H1 (cell line): ENCODE data around the gene R3HCC1L. TPM values are rescaled to one million over a fixed set of nuclear protein-coding genes. Genes with fewer than 3 reads are reported as not detected.

Experiments
- CTCF ChIA-PET: fragments of 300-600 bp; sonication (Branson Sonifier 250); formaldehyde crosslinking; loops from one replicate; lab custom pipeline; 2021; ENCODE audit not compliant: partially characterized antibody; lab: Charles Lee
- POLR2A ChIA-PET: fragments of 300-600 bp; sonication (Branson Sonifier 250); formaldehyde crosslinking; loops from one replicate; lab custom pipeline; 2021; ENCODE audit warnings: inconsistent platforms; ENCODE audit not compliant: partially characterized antibody; lab: Charles Lee
- DNase-seq, 2 experiments: peaks; one replicate each; pipeline versions ENCODE4 v3.0.0 to v3.0.0-alpha.2; 2010 to 2022; ENCODE audit warnings: low spot score in 2 of 2, low read depth in 1 of 2, mixed read lengths in 1 of 2
- FAIRE-seq: peaks from 2 replicates; lab custom pipeline; 2011; peaks lifted over from hg19 to GRCh38; lab: Jason Lieb, UNC
- H2AFZ ChIP-seq: 2 replicates; pipeline ENCODE4 v1.8.1; 2012; ENCODE audit warnings: low read length, inconsistent platforms
- H2AK5ac ChIP-seq: 2 replicates; pipeline ENCODE4 v1.6.1; 2013; ENCODE audit warnings: low read depth, low read length
- H2BK120ac ChIP-seq: replicated peaks from 2 replicates; pipeline ENCODE3; 2013; ENCODE audit warnings: low read depth, low read length, inconsistent platforms
- H2BK12ac ChIP-seq: 2 replicates; pipeline ENCODE4 v1.6.1; 2013; ENCODE audit warnings: low read depth, low read length
- H2BK15ac ChIP-seq: 2 replicates; pipeline ENCODE4 v1.6.1; 2013; ENCODE audit warnings: low read length
- H2BK20ac ChIP-seq: 2 replicates; pipeline ENCODE4 v1.6.1; 2013; ENCODE audit warnings: low read length
- H2BK5ac ChIP-seq: 2 replicates; pipeline ENCODE4 v1.6.1; 2013; ENCODE audit warnings: low read depth, low read length
- H3K14ac ChIP-seq: 2 replicates; pipeline ENCODE4 v1.6.1; 2013; ENCODE audit warnings: inconsistent platforms; ENCODE audit not compliant: insufficient read length
- H3K18ac ChIP-seq: 2 replicates; pipeline ENCODE4 v1.6.1; 2013; ENCODE audit warnings: low read length; ENCODE audit errors: extremely low read depth
- H3K23ac ChIP-seq: 2 replicates; pipeline ENCODE4 v1.6.1; 2013; ENCODE audit warnings: inconsistent platforms; ENCODE audit not compliant: insufficient read length
- H3K23me2 ChIP-seq: 2 replicates; pipeline ENCODE4 v1.6.1; 2013; ENCODE audit warnings: low read depth, low read length
- H3K27ac ChIP-seq: 2 replicates; pipeline ENCODE4 v1.6.1; 2011; ENCODE audit warnings: low read depth, low read length, inconsistent platforms
- H3K27me3 ChIP-seq, 4 experiments: replicated peaks in 1 of 4; 1 replicate in 1 of 4; 2 replicates in 3 of 4; pipeline versions ENCODE4 v1.6.1 to v1.8.1; 2011 to 2013; ENCODE audit warnings: low read length in 3 of 4, mild to moderate bottlenecking in 3 of 4, inconsistent platforms in 2 of 4, mixed read lengths in 2 of 4, moderate library complexity in 1 of 4; ENCODE audit not compliant: control insufficient read depth in 3 of 4, insufficient read depth in 3 of 4; ENCODE audit errors: extremely low read depth in 1 of 4
- H3K36me3 ChIP-seq, 4 experiments: 2 replicates each; pipeline versions ENCODE4 v1.6.1 to v1.8.1; 2011 to 2013; ENCODE audit warnings: mild to moderate bottlenecking in 4 of 4, low read length in 3 of 4, moderate library complexity in 2 of 4, control low read depth in 1 of 4, inconsistent platforms in 1 of 4; ENCODE audit not compliant: insufficient read depth in 4 of 4, control insufficient read depth in 2 of 4
- H3K4ac ChIP-seq: replicated peaks from 2 replicates; pipeline ENCODE3; 2013; ENCODE audit warnings: low read length, low read depth, mixed read lengths, inconsistent platforms; ENCODE audit not compliant: insufficient read length
- H3K4me1 ChIP-seq, 4 experiments: replicated peaks in 1 of 4; 1 replicate in 1 of 4; 2 replicates in 3 of 4; pipeline versions ENCODE4 v1.6.1 to v1.8.1; 2011 to 2013; ENCODE audit warnings: low read length in 3 of 4, inconsistent platforms in 2 of 4, mixed read lengths in 1 of 4; ENCODE audit not compliant: insufficient read depth in 4 of 4, control insufficient read depth in 3 of 4
- H3K4me2 ChIP-seq, 2 experiments: 2 replicates each; pipeline versions ENCODE4 v1.6.1 to v1.8.1; 2011 to 2013; ENCODE audit warnings: low read depth in 2 of 2, low read length in 2 of 2, control low read depth in 1 of 2, inconsistent platforms in 1 of 2, mild to moderate bottlenecking in 1 of 2; ENCODE audit not compliant: insufficient read depth in 1 of 2
- H3K4me3 ChIP-seq, 4 experiments: fragments of 200-600, 300-600 bp in 1 of 4; sonication (generic), shearing (Covaris generic), sonication (Bioruptor Twin) in 1 of 4; 2 replicates each; pipeline versions ENCODE4 v1.5.1 to v1.8.1; 2011 to 2016; ENCODE audit warnings: low read length in 4 of 4, low read depth in 3 of 4, control low read depth in 2 of 4, inconsistent platforms in 2 of 4, mild to moderate bottlenecking in 2 of 4, mixed read lengths in 1 of 4, moderate library complexity in 1 of 4; ENCODE audit not compliant: insufficient read depth in 2 of 4; ENCODE audit errors: extremely low read depth in 1 of 4
- H3K56ac ChIP-seq: replicated peaks from 2 replicates; pipeline ENCODE3; 2013; ENCODE audit warnings: low read depth, mild to moderate bottlenecking, mixed read lengths, low read length, inconsistent platforms; ENCODE audit not compliant: insufficient read length
- H3K79me1 ChIP-seq: 2 replicates; pipeline ENCODE4 v1.6.1; 2013; ENCODE audit warnings: low read depth, low read length, control low read depth
- H3K79me2 ChIP-seq, 2 experiments: 2 replicates each; pipeline versions ENCODE4 v1.6.1 to v1.8.1; 2012 to 2013; ENCODE audit warnings: low read length in 2 of 2, mild to moderate bottlenecking in 2 of 2, inconsistent platforms in 1 of 2; ENCODE audit not compliant: insufficient read depth in 2 of 2, control insufficient read depth in 1 of 2
- H3K9ac ChIP-seq, 4 experiments: replicated peaks in 1 of 4; 1 replicate in 1 of 4; 2 replicates in 3 of 4; pipeline versions ENCODE4 v1.6.1 to v1.8.1; 2011 to 2013; ENCODE audit warnings: low read depth in 3 of 4, low read length in 3 of 4, control low read depth in 2 of 4, mild to moderate bottlenecking in 2 of 4, moderate library complexity in 2 of 4, inconsistent platforms in 1 of 4; ENCODE audit errors: extremely low read depth in 1 of 4
- H3K9me3 ChIP-seq, 2 experiments: 2 replicates each; pipeline versions ENCODE4 v1.6.1 to v1.8.1; 2012 to 2013; ENCODE audit warnings: mild to moderate bottlenecking in 2 of 2, moderate library complexity in 2 of 2, control low read depth in 1 of 2, inconsistent platforms in 1 of 2, low read depth in 1 of 2, low read length in 1 of 2, mixed read lengths in 1 of 2; ENCODE audit not compliant: insufficient read depth in 2 of 2
- H4K20me1 ChIP-seq, 2 experiments: replicated peaks in 1 of 2; 2 replicates each; pipeline versions ENCODE3 to v1.8.1; 2011 to 2013; ENCODE audit warnings: inconsistent platforms in 2 of 2, low read length in 2 of 2, mild to moderate bottlenecking in 1 of 2; ENCODE audit not compliant: insufficient read depth in 2 of 2, control insufficient read depth in 1 of 2
- H4K5ac ChIP-seq: 2 replicates; pipeline ENCODE4 v1.6.1; 2013; ENCODE audit warnings: low read length, low read depth, mixed read lengths, inconsistent platforms; ENCODE audit not compliant: insufficient read length
- H4K8ac ChIP-seq: 2 replicates; pipeline ENCODE4 v1.8.0; 2013; ENCODE audit warnings: mild to moderate bottlenecking, moderate library complexity, low read length, inconsistent platforms; ENCODE audit not compliant: insufficient read depth; ENCODE audit errors: extremely low read depth
- H4K91ac ChIP-seq: replicated peaks from 2 replicates; pipeline ENCODE3; 2013; ENCODE audit warnings: low read length, mixed read lengths, inconsistent platforms; ENCODE audit not compliant: insufficient read length
- CEBPB ChIP-seq: IDR thresholded peaks from 2 replicates; pipeline ENCODE4 v1.6.1; 2012; ENCODE audit warnings: low read depth, low read length
- JUN ChIP-seq: IDR thresholded peaks from 2 replicates; pipeline ENCODE4 v1.6.1; 2011; ENCODE audit warnings: low read depth, mild to moderate bottlenecking, improper control_type of control experiment, low read length
- WGBS, 2 experiments: shearing (Covaris generic) in 1 of 2; methylation state at CpG; one replicate each; pipeline versions ENCODE4 v1.1.6 to v1.1.7; 2013 to 2015; ENCODE audit warnings: low lambda C conversion rate in 2 of 2, mixed read lengths in 2 of 2, inconsistent platforms in 1 of 2, low coverage in 1 of 2, missing lambda C conversion rate in 1 of 2; ENCODE audit not compliant: insufficient replicate concordance in 2 of 2, insufficient coverage in 1 of 2, insufficient read length in 1 of 2; ENCODE audit errors: extremely low coverage in 1 of 2, missing lambda C conversion rate in 1 of 2; 5-methylcytosine and 5-hydroxymethylcytosine counted together
- polyA plus RNA-seq, 7 experiments: library from polyadenylated mRNA; depleted of rRNA in 3 of 7; stranded (reverse) in 5 of 7; unstranded in 2 of 7; fragments of >200 nt in 5 of 7; fragments of 200-250 nt in 2 of 7; gene quantifications; 1 replicate in 5 of 7; 2 replicates in 1 of 7; 4 replicates in 1 of 7; pipeline versions ENCODE4 v1.2.1 to v1.2.3, GENCODE V29; 2011 to 2013; ENCODE audit warnings: missing spikeins in 2 of 7, mixed read lengths in 2 of 7
- total RNA-seq: library from RNA; stranded (reverse); fragmentation: NEBNext Ultra II Directional; extraction: Animal tissue kit (Norgen Biotek cat#: 25700); gene quantifications from 2 replicates; pipeline ENCODE4 v1.2.1, GENCODE V29; 2021
- TF ChIP-seq, protein P1 (sequence below): IDR thresholded peaks from 2 replicates; pipeline ENCODE4 v1.6.1; 2012; ENCODE audit warnings: low read length, inconsistent platforms

Gene R3HCC1L
- total and polyA plus RNA-seq, 2 of the 8 experiments (the other 6 are each of a cell fraction or from before 2014, with no cell fraction given): 6.9 to 13.9 TPM

DNA sequence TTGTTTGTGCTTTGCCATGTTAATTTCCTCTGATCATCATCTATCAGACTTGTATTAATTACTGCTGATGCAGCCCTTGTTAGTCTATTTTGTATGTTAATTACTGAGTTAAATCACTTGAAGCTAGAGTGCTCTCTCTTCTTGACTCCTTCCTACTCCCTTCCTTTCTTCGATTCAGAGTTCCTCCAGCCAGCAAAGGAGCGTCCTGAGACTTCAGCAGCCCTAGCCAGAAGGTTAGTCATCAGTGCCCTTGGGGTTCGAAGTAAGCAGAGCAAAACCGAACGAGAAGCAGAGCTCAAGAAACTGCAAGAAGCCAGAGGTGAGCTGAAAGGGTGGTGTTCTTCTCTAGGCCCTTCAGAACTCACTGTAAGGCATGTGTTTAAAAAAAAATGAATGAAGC, 101.4 kb downstream of the R3HCC1L start:
- H3K27me3 ChIP-seq: no peaks in the 10 kb centered on the region
- no peak overlapping the region for H3K4me3 ChIP-seq
- H3K4ac ChIP-seq: no peak overlapping the region
- H3K23me2 ChIP-seq: no peaks in the 10 kb centered on the region
- no peak overlapping the region for H2BK5ac ChIP-seq
- H3K36me3 ChIP-seq: peaks cover 4 to 12% (median 8%) of the 10 kb centered on the region in 4 experiments; a peak in 5 of 8 replicates
- 82% methylated on average over 5 of the region's 5 CpGs; no CpG with 5 or more reads in 1 of the 2 experiments for WGBS, 2 experiments
- no peak for TF ChIP-seq JUN
- TF ChIP-seq, protein P1, sequence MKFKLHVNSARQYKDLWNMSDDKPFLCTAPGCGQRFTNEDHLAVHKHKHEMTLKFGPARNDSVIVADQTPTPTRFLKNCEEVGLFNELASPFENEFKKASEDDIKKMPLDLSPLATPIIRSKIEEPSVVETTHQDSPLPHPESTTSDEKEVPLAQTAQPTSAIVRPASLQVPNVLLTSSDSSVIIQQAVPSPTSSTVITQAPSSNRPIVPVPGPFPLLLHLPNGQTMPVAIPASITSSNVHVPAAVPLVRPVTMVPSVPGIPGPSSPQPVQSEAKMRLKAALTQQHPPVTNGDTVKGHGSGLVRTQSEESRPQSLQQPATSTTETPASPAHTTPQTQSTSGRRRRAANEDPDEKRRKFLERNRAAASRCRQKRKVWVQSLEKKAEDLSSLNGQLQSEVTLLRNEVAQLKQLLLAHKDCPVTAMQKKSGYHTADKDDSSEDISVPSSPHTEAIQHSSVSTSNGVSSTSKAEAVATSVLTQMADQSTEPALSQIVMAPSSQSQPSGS: no peak
- no peak for TF ChIP-seq CEBPB
- no peak overlapping the region for H3K14ac ChIP-seq
- no peak overlapping the region for H2AK5ac ChIP-seq
- no peak overlapping the region for H3K4me2 ChIP-seq
- H4K5ac ChIP-seq: no peak overlapping the region
- H2BK15ac ChIP-seq: no peak overlapping the region
- no peak overlapping the region for H2BK12ac ChIP-seq
- H4K8ac ChIP-seq: no peak overlapping the region
- H2BK20ac ChIP-seq: no peak overlapping the region
- no peaks in the 10 kb centered on the region for H3K79me2 ChIP-seq
- H3K9me3 ChIP-seq: no peaks in the 10 kb centered on the region
- CTCF ChIA-PET: interaction anchor here (0.8 to 0.9 kb wide), 2 partner anchors 73 to 231 kb away, joined by 3 to 5 read pairs; no protein-coding TSS in a partner anchor
- H3K23ac ChIP-seq: no peak overlapping the region
- H3K9ac ChIP-seq: no peak overlapping the region
- POLR2A ChIA-PET: no interaction called here
- H4K20me1 ChIP-seq: no peaks in the 10 kb centered on the region
- H3K79me1 ChIP-seq: no peaks in the 10 kb centered on the region
- H2BK120ac ChIP-seq: no peak overlapping the region
- no peak overlapping the region for H3K56ac ChIP-seq
- no peak overlapping the region for H3K18ac ChIP-seq
- H3K27ac ChIP-seq: no peak overlapping the region
- DNase-seq: no peak
- H4K91ac ChIP-seq: no peak overlapping the region
- H2AFZ ChIP-seq: no peak overlapping the region
- no peaks in the 10 kb centered on the region for H3K4me1 ChIP-seq
- FAIRE-seq: no peak
